Osteoblast (primary cell): ENCODE measurements around the gene KRTAP12-3. TPM values are rescaled to one million over a fixed set of nuclear protein-coding genes. Genes with fewer than 3 reads are reported as not detected.

ENCODE experiments used
- DNase-seq: peaks from one replicate; pipeline ENCODE4 v3.0.0; 2011; ENCODE audit warnings: low spot score, mixed read lengths; ENCODE audit not compliant: insufficient read length; ENCODE audit errors: missing footprints
- H2AFZ ChIP-seq: 2 replicates; pipeline ENCODE4 v1.6.0; 2011; ENCODE audit warnings: mild to moderate bottlenecking, low read length
- H3K27ac ChIP-seq: 2 replicates; pipeline ENCODE4 v1.5.1; 2011; ENCODE audit warnings: mild to moderate bottlenecking, low read depth, low read length, moderate library complexity
- H3K27me3 ChIP-seq: 2 replicates; pipeline ENCODE4 v1.6.0; 2012; ENCODE audit warnings: mild to moderate bottlenecking, control low read depth, inconsistent platforms, low read length, moderate library complexity; ENCODE audit not compliant: insufficient read depth
- H3K36me3 ChIP-seq: 2 replicates; pipeline ENCODE4 v1.5.1; 2011; ENCODE audit warnings: mild to moderate bottlenecking, low read length, control low read depth, moderate library complexity; ENCODE audit not compliant: insufficient read depth
- H3K4me1 ChIP-seq: 2 replicates; pipeline ENCODE4 v1.5.1; 2011; ENCODE audit warnings: mild to moderate bottlenecking, low read length, control low read depth, moderate library complexity; ENCODE audit not compliant: insufficient read depth
- H3K4me2 ChIP-seq: 2 replicates; pipeline ENCODE4 v1.6.0; 2011; ENCODE audit warnings: mild to moderate bottlenecking, low read length; ENCODE audit not compliant: insufficient read depth
- H3K4me3 ChIP-seq: fragments of 200-600 bp; sonication (generic); 3 replicates; pipeline ENCODE4 v1.5.1; 2012; ENCODE audit warnings: mild to moderate bottlenecking, low read length, inconsistent platforms; ENCODE audit not compliant: insufficient read depth
- H3K79me2 ChIP-seq: 2 replicates; pipeline ENCODE4 v1.6.0; 2012; ENCODE audit warnings: mild to moderate bottlenecking, low read length, control low read depth, inconsistent platforms; ENCODE audit not compliant: insufficient read depth
- H3K9me3 ChIP-seq: 2 replicates; pipeline ENCODE4 v1.5.1; 2011; ENCODE audit warnings: low read depth, low read length, control low read depth
- H4K20me1 ChIP-seq: 2 replicates; pipeline ENCODE4 v1.6.0; 2012; ENCODE audit warnings: mild to moderate bottlenecking, low read length, control low read depth; ENCODE audit not compliant: insufficient read depth
- CTCF ChIP-seq: IDR thresholded peaks from 2 replicates; pipeline ENCODE4 v1.5.1; 2011; ENCODE audit warnings: mild to moderate bottlenecking, low read depth, low read length, moderate library complexity; ENCODE audit errors: extremely low read depth
- total RNA-seq: library from RNA; depleted of rRNA; stranded (reverse); fragments of >200 nt; gene quantifications from 2 replicates; pipeline ENCODE4 v1.2.3, GENCODE V29; 2012

Gene KRTAP12-3
- total RNA-seq, 1 donor, result not detected

GRCh38 chr21:44650973-44651675, 6.6 kb upstream of the KRTAP12-3 start:
- Histone ChIP-seq H3K36me3 (no peaks in the 10 kb centered on the region), H3K4me3 (no peak overlapping the region), H3K4me2 (no peak overlapping the region), H3K4me1 (no peaks in the 10 kb centered on the region), H3K9me3 (no peaks in the 10 kb centered on the region), H3K27me3 (peaks cover 3% of the 10 kb centered on the region), H4K20me1 (no peaks in the 10 kb centered on the region), H3K79me2 (no peaks in the 10 kb centered on the region), H2AFZ (no peak overlapping the region), H3K27ac (no peak overlapping the region)
- TF ChIP-seq CTCF, result no peak
- DNase-seq, result peak; percentile 50

GRCh38 chr21:44653123-44653522, 4.6 kb upstream of the KRTAP12-3 start:
- DNase-seq, result peak; percentile 44
- no peaks in the 10 kb centered on the region for H3K79me2 ChIP-seq
- H3K36me3 ChIP-seq, result no peaks in the 10 kb centered on the region

GRCh38 chr21:44653656-44654575, 3.8 kb upstream of the KRTAP12-3 start:
- Histone ChIP-seq H3K9me3 (no peaks in the 10 kb centered on the region), H3K27ac (no peak overlapping the region), H3K4me2 (no peak overlapping the region), H2AFZ (no peak overlapping the region), H4K20me1 (no peaks in the 10 kb centered on the region), H3K79me2 (no peaks in the 10 kb centered on the region), H3K4me1 (no peaks in the 10 kb centered on the region), H3K27me3 (no peaks in the 10 kb centered on the region), H3K4me3 (no peak overlapping the region), H3K36me3 (no peaks in the 10 kb centered on the region)
- TF ChIP-seq CTCF, result no peak
- peak; percentile 55 for DNase-seq

More at GRCh38 chr21:44653123-44653522, 4.6 kb upstream of the KRTAP12-3 start:
- Histone ChIP-seq H3K4me3 (no peak overlapping the region), H3K27me3 (no peaks in the 10 kb centered on the region), H3K27ac (no peak overlapping the region), H4K20me1 (no peaks in the 10 kb centered on the region), H3K9me3 (no peaks in the 10 kb centered on the region), H3K4me2 (no peak overlapping the region), H2AFZ (no peak overlapping the region), H3K4me1 (no peaks in the 10 kb centered on the region)
- no peak for TF ChIP-seq CTCF
